ENCODE measurements around the gene GRIK4.
A peak's percentile ranks its signal among the peaks of the same experiment; 100 is the strongest.

Gene GRIK4

GRCh38 chr11:120898568-120898967, 387.0 kb downstream of the GRIK4 start:
- DNase-seq = peak; percentile 20 to 49

GRCh38 chr11:120899720-120900119, 388.2 kb downstream of the GRIK4 start:
- no peak for DNase-seq

- no peak for DNase-seq
These were observed 389.1 kb downstream of the GRIK4 start for GRCh38 chr11:120900643-120901042.

- no peak for DNase-seq
These were observed 392.1 kb downstream of the GRIK4 start for GRCh38 chr11:120903686-120904085.

- no peak for DNase-seq
These were observed 392.6 kb downstream of the GRIK4 start for GRCh38 chr11:120904116-120904515.

GRCh38 chr11:120906766-120907165, 395.2 kb downstream of the GRIK4 start:
- no peak for DNase-seq

- DNase-seq = no peak
These were observed 396.4 kb downstream of the GRIK4 start for GRCh38 chr11:120907971-120908370.

- no peak for DNase-seq
These were observed 397.1 kb downstream of the GRIK4 start for GRCh38 chr11:120908461-120909181.

GRCh38 chr11:120909676-120910416, 398.3 kb downstream of the GRIK4 start:
- DNase-seq = no peak

GRCh38 chr11:120911943-120912342, 400.4 kb downstream of the GRIK4 start:
- no peak for DNase-seq

- no peak for DNase-seq
These were observed 401.0 kb downstream of the GRIK4 start for GRCh38 chr11:120912504-120912903.

- DNase-seq = no peak
These were observed 401.4 kb downstream of the GRIK4 start for GRCh38 chr11:120912915-120913314.

- DNase-seq = no peak
These were observed 402.5 kb downstream of the GRIK4 start for GRCh38 chr11:120914021-120914420.

- no peak for DNase-seq
These were observed 403.1 kb downstream of the GRIK4 start for GRCh38 chr11:120914601-120915000.

GRCh38 chr11:120917559-120918239, 406.2 kb downstream of the GRIK4 start:
- DNase-seq = no peak

GRCh38 chr11:120918257-120918656, 406.7 kb downstream of the GRIK4 start:
- DNase-seq = no peak

GRCh38 chr11:120919045-120919444, 407.5 kb downstream of the GRIK4 start:
- no peak for DNase-seq

GRCh38 chr11:120919566-120919965, 408.0 kb downstream of the GRIK4 start:
- DNase-seq = no peak

- DNase-seq = no peak
These were observed 412.4 kb downstream of the GRIK4 start for GRCh38 chr11:120923866-120924508.

- no peak for DNase-seq
These were observed 414.4 kb downstream of the GRIK4 start for GRCh38 chr11:120925944-120926343.

- no peak for DNase-seq
These were observed 417.1 kb downstream of the GRIK4 start for GRCh38 chr11:120928627-120929026.

GRCh38 chr11:120929090-120929489, 417.5 kb downstream of the GRIK4 start:
- no peak for DNase-seq

GRCh38 chr11:120929664-120930154, 418.2 kb downstream of the GRIK4 start:
- peak; percentile 13 to 15 for DNase-seq

All from NCI-H187 (cell line).